Adrenal gland (tissue), 12 donors: ENCODE results near the gene MAML2. TPM values are rescaled to one million over a fixed set of nuclear protein-coding genes. Genes with fewer than 3 reads are reported as not detected.
"Not testable (repeated sequence)": the region's sequence is repeated elsewhere in the genome, so short reads cannot be mapped to it uniquely, and the experiment has no call there.

Experiments used
- DNase-seq, 7 donors: peaks; one replicate each; pipeline ENCODE4 v3.0.0-alpha.2; 2019 to 2020
- H3K27ac ChIP-seq, 5 donors: fragments of 200-600 bp; sonication (generic) in 4 of 5; 1 replicate in 3 of 5; 2 replicates in 2 of 5; pipeline versions ENCODE4 v1.5.1 to v1.8.0; 2016 to 2020; ENCODE audit warnings: mild to moderate bottlenecking in 1 of 5
- H3K27me3 ChIP-seq: fragments of 200-600 bp; 2 replicates; pipeline ENCODE4 v1.8.0; 2021
- H3K36me3 ChIP-seq, 2 donors: fragments of 200-600 bp; replicated peaks in 1 of 2; 1 replicate in 1 of 2; 2 replicates in 1 of 2; pipeline versions ENCODE4 v1.5.1 to v1.8.0; 2018 to 2022
- H3K4me1 ChIP-seq, 2 donors: fragments of 200-600 bp; replicated peaks in 1 of 2; 1 replicate in 1 of 2; 2 replicates in 1 of 2; pipeline versions ENCODE4 v1.5.1 to v1.8.0; 2018 to 2021
- H3K4me3 ChIP-seq, 4 donors: fragments of 200-600 bp; sonication (generic) in 3 of 4; one replicate each; pipeline ENCODE4 v1.5.1; 2016 to 2018
- H3K9me3 ChIP-seq, 3 donors: fragments of 200-600 bp; sonication (generic) in 1 of 3; replicated peaks in 1 of 3; 1 replicate in 2 of 3; 2 replicates in 1 of 3; pipeline versions ENCODE4 v1.5.1 to v1.8.0; 2016 to 2021
- POLR2A ChIP-seq, 2 donors: fragments of 450-650 bp; IDR thresholded peaks; one replicate each; pipeline ENCODE4 v1.6.1; 2017; ENCODE audit warnings: antibody characterized with exemption in 2 of 2, mild to moderate bottlenecking in 2 of 2, moderate library complexity in 1 of 2
- WGBS, 4 donors: extraction: QIAGEN DNeasy Blood & Tissue Kit in 2 of 4; methylation state at CpG; one replicate each; pipeline versions ENCODE4 v1.1.5 to v1.1.7; 2013 to 2017; 5-methylcytosine and 5-hydroxymethylcytosine counted together
- intact Hi-C, 2 donors: fragments of 100-400 bp; cut with DNase I; formaldehyde crosslinking; loops; one replicate each; pipeline versions ENCODE4 v1.14.1 to v1.15.0; 2022 to 2023
- polyA plus RNA-seq, 3 donors: library from polyadenylated mRNA; stranded (reverse); fragments of 200-250 nt in 2 of 3; fragments of 350-450 nt in 1 of 3; fragmentation: Illumina TruSeq in 1 of 3; extraction: RNeasy Lipid Tissue Mini Kit (QIAGEN cat#74804) in 1 of 3; gene quantifications; one replicate each; pipeline ENCODE4 v1.2.3, GENCODE V29; 2013 to 2014
- total RNA-seq, 9 donors: library from RNA; depleted of rRNA in 4 of 9; stranded (reverse); fragments of >200 nt in 4 of 9; fragments of 120-200 nt in 1 of 9; fragmentation: NEBNext Ultra II Directional in 1 of 9; extraction: Animal tissue kit (Norgen Biotek cat#: 25700) in 1 of 9; gene quantifications; one replicate each; pipeline versions ENCODE4 v1.1.0 to v1.2.4, GENCODE V29; 2013 to 2023
- TF ChIP-seq, protein P1 (sequence below), 6 experiments: fragments of 450-650 bp in 4 of 6; fragments of 200-600 bp in 2 of 6; sonication (generic) in 1 of 6; IDR thresholded peaks; 1 replicate in 5 of 6; 2 replicates in 1 of 6; pipeline versions ENCODE4 v1.5.1 to v1.8.0; 2016 to 2021; ENCODE audit warnings: antibody characterized with exemption in 6 of 6, mild to moderate bottlenecking in 2 of 6, moderate library complexity in 1 of 6
- donor health status: healthy with polysubstance abuse.
- donor health status: Bipolar disorder and iron deficiency.
- donor health status: DM: yes; HTN: yes; CAD: no.
- donor health status: DM: no; HTN: no; CAD: no.
- donor health status: DM: no; HTN: no; CAD: no.
- donor health status: DM: yes; HTN: yes; CAD: no.

Gene MAML2
- total and polyA plus RNA-seq, 12 donors = 1.4 to 19.4 (median 7.6) TPM

DNA sequence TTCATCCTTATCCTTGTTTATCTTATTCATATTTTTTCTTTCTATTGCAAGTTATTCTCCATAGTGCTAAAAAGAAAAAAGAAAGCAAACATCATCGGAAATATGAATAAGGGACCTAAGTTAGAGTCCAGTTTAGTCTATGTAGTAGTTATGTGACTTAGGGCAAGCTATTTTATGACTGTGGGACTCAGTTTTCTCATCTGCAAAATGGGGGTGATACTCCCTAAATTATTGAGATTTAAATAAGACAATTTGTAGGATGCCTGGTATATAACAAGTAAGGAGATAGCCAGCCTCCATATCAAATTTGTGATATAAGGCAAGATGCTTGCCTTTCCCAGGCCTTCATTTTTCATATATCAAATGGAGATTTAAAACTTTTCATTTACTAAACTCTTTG lies 69.5 kb downstream of the MAML2 start:
- H3K4me1 ChIP-seq = peaks cover 0 to 18% of the 10 kb centered on the region in 2 donors
- H3K36me3 ChIP-seq = no peaks in the 10 kb centered on the region
- intact Hi-C loops = no loop called here
- DNase-seq = no peak
- no peak overlapping the region for H3K4me3 ChIP-seq
- no peaks in the 10 kb centered on the region for H3K27me3 ChIP-seq
- no peak overlapping the region for H3K27ac ChIP-seq
- TF ChIP-seq, protein P1, sequence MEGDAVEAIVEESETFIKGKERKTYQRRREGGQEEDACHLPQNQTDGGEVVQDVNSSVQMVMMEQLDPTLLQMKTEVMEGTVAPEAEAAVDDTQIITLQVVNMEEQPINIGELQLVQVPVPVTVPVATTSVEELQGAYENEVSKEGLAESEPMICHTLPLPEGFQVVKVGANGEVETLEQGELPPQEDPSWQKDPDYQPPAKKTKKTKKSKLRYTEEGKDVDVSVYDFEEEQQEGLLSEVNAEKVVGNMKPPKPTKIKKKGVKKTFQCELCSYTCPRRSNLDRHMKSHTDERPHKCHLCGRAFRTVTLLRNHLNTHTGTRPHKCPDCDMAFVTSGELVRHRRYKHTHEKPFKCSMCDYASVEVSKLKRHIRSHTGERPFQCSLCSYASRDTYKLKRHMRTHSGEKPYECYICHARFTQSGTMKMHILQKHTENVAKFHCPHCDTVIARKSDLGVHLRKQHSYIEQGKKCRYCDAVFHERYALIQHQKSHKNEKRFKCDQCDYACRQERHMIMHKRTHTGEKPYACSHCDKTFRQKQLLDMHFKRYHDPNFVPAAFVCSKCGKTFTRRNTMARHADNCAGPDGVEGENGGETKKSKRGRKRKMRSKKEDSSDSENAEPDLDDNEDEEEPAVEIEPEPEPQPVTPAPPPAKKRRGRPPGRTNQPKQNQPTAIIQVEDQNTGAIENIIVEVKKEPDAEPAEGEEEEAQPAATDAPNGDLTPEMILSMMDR (IDR thresholded peaks at IDR 0.05) = no peak
- TF ChIP-seq POLR2A (IDR thresholded peaks at IDR 0.05) = no peak
- H3K9me3 ChIP-seq = no peaks in the 10 kb centered on the region
- WGBS, 4 donors = 77 to 90% (median 86%) methylated on average over 1 of the region's 1 CpG

DNA sequence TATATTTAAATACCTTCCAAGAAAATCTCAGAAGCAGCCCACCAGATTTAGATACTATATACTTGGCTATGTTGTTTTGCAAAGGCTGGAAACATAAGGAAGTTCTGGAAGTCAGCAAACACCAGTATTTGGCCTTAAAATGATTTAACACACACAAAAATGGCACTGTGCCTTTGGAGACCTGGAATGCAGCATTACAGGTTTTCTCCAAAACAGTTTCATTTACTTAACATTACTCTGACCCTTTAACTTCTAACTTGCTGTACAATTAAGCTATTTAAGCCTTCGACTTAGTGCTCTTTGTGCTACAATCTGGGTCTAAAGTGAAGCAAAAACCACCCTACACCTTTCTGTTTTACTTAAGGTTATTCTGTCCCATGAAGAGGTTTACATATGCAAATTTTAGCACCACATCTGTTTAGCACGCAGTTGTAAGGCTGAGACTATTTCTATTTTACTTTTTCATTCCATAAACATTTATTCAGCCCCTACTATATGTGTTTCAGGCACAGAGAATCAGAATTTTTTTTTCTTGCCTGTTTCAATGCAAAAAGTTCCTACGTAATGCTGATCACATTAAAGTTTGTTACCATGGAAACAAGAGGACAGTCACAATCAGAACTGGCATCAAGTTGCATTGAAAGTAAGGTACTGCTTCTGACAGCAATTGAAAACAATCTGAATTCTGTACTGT lies 70.3 kb downstream of the MAML2 start:
- Histone ChIP-seq H3K27me3 (no peaks in the 10 kb centered on the region), H3K4me1 (peaks cover 0 to 21% of the 10 kb centered on the region in 2 donors), H3K36me3 (no peaks in the 10 kb centered on the region), H3K27ac (no peak overlapping the region), H3K4me3 (no peak overlapping the region), H3K9me3 (no peaks in the 10 kb centered on the region)
- TF ChIP-seq, protein P1 (IDR thresholded peaks at IDR 0.05) = no peak
- no peak for TF ChIP-seq POLR2A (IDR thresholded peaks at IDR 0.05)
- intact Hi-C loops = no loop called here
- WGBS, 4 donors = 69 to 82% (median 75%) methylated on average over 3 of the region's 3 CpGs
- no peak for DNase-seq

DNA sequence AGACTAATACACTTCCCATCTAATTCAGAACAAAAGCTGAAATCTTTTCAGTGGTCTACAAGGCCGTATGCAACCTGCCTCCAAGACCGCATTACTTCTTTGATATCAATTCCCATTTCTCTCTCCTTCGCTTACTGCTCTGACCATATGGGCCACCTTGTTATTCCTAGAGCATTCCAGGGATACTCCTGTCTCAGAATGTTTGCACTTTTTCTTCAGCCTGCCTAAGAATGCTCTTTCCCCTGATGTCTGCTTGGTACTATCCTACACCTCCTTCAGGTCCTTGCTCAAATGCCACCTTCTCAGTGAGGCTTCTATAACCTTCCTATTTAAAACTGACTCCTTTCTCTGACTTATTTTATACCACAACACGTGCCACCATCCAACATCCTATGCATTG lies 71.2 kb downstream of the MAML2 start:
- no peak for DNase-seq
- no peak overlapping the region for H3K27ac ChIP-seq
- H3K9me3 ChIP-seq = no peaks in the 10 kb centered on the region
- 96 to 98% (median 98%) methylated on average over 4 of the region's 4 CpGs for WGBS, 4 donors
- H3K36me3 ChIP-seq = no peaks in the 10 kb centered on the region
- H3K4me3 ChIP-seq = no peak overlapping the region
- intact Hi-C loops = no loop called here
- no peak for TF ChIP-seq POLR2A (IDR thresholded peaks at IDR 0.05)
- TF ChIP-seq, protein P1 (IDR thresholded peaks at IDR 0.05) = no peak
- no peaks in the 10 kb centered on the region for H3K27me3 ChIP-seq
- H3K4me1 ChIP-seq = peaks cover 3 to 30% of the 10 kb centered on the region in 2 donors

DNA sequence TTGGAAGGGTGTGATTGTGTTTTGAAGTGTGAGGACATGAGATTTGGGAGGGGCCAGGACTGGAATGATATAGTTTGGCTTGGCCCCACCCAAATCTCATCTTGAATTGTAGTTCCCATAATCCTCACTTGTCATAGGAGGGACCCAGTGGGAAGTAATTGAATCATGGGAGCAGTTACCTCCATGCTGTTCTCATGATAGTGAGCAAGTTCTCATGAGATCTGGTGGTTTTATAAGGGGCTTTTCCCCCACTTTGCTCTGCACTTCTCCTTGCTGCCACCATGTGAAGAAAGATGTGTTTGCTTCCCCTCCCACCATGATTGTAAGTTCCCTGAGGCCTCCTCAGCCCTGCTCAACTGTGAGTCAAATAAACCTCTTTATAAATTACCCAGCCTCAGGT lies 71.6 kb downstream of the MAML2 start:
- intact Hi-C loops, H3K27me3 ChIP-seq, DNase-seq: not testable (repeated sequence)

DNA sequence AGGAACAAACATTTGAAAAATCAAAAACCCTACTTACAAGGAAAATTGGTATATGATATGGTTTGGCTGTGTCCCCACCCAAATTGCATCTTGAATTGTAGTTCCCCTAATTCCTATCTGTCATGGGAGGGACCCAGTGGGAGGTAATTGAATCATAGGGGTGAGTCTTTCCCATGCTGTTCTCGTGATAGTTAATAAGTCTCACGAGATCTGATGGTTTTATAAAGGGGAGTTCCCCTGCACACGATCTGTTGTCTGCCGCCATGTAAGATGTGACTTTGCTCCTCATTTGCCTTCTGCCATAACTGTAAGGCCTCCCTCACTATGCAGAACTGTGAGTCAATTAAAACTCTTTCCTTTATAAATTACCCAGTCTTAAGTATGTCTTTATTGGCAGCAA lies 74.5 kb downstream of the MAML2 start:
- H3K9me3 ChIP-seq, H3K36me3 ChIP-seq, intact Hi-C loops, H3K27ac ChIP-seq, H3K27me3 ChIP-seq, H3K4me3 ChIP-seq, DNase-seq: not testable (repeated sequence)
- 91 to 99% (median 94%) methylated on average over 4 of the region's 4 CpGs for WGBS, 4 donors
- peaks cover 3 to 36% of the 10 kb centered on the region in 2 donors for H3K4me1 ChIP-seq

More for the DNA sequence above, 71.6 kb downstream of the MAML2 start:
- not testable (repeated sequence) for H3K4me3 ChIP-seq, H3K27ac ChIP-seq, H3K9me3 ChIP-seq, H3K36me3 ChIP-seq
- H3K4me1 ChIP-seq = peaks cover 3 to 32% of the 10 kb centered on the region in 2 donors
